SK-N-MC (cell line): Measurements from ENCODE around the gene PACSIN3.
"Not testable (repeated sequence)": the region's sequence is repeated elsewhere in the genome, so short reads cannot be mapped to it uniquely, and the experiment has no call there.

Experiments
- DNase-seq: peaks from one replicate; pipeline ENCODE4 v3.0.0-alpha.2; 2011; ENCODE audit warnings: low read depth, low spot score
- H3K27ac ChIP-seq: fragments of 200-600 bp; sonication (generic); 2 replicates; pipeline ENCODE4 v1.5.1; 2016; ENCODE audit warnings: mixed run types
- H3K36me3 ChIP-seq: fragments of 200-600 bp; sonication (generic); 2 replicates; pipeline ENCODE4 v1.6.1; 2017; ENCODE audit warnings: antibody characterized with exemption, low read length, mixed read lengths; ENCODE audit not compliant: insufficient read depth
- H3K4me3 ChIP-seq: fragments of 200-600 bp; sonication (generic); 2 replicates; pipeline ENCODE4 v1.5.1; 2016
- H3K9ac ChIP-seq: fragments of 200-600 bp; sonication (generic); 2 replicates; pipeline ENCODE4 v1.8.0; 2017; ENCODE audit warnings: mixed run types, mixed read lengths; ENCODE audit not compliant: insufficient read length
- H3K9me3 ChIP-seq: fragments of 200-600 bp; sonication (generic); 2 replicates; pipeline ENCODE4 v1.6.1; 2017; ENCODE audit warnings: low read depth, mild to moderate bottlenecking, antibody characterized with exemption, low read length, moderate library complexity, mixed read lengths
- EZH2 ChIP-seq: fragments of 200-600 bp; sonication (generic); IDR thresholded peaks from one replicate; pipeline ENCODE4 v1.6.1; 2017; ENCODE audit warnings: antibody characterized with exemption
- FOXP2 ChIP-seq: optimal IDR thresholded peaks from 2 replicates; pipeline ENCODE3; 2011; ENCODE audit warnings: mild to moderate bottlenecking, moderate library complexity; ENCODE audit not compliant: insufficient read depth; ENCODE audit errors: extremely low read length, control extremely low read depth
- POLR2AphosphoS5 ChIP-seq: IDR thresholded peaks from 2 replicates; pipeline ENCODE4 v1.6.1; 2012; ENCODE audit warnings: mild to moderate bottlenecking, low read depth, low read length, borderline replicate concordance

The PACSIN3 gene

GRCh38 chr11:47220401-47220821 lies 34.2 kb upstream of the PACSIN3 start:
- no peak for TF ChIP-seq FOXP2
- no peak for TF ChIP-seq POLR2AphosphoS5
- TF ChIP-seq EZH2, result no peak
- Histone ChIP-seq H3K27ac (peak overlapping the region; percentile 14), H3K36me3 (0 out of 2 replicates have a peak, but pooled peaks cover 3% of the 10 kb centered on the region), H3K9ac (peak overlapping the region; percentile 35), H3K9me3 (no peaks in the 10 kb centered on the region), H3K4me3 (no peak overlapping the region)
- no peak for DNase-seq

DNA sequence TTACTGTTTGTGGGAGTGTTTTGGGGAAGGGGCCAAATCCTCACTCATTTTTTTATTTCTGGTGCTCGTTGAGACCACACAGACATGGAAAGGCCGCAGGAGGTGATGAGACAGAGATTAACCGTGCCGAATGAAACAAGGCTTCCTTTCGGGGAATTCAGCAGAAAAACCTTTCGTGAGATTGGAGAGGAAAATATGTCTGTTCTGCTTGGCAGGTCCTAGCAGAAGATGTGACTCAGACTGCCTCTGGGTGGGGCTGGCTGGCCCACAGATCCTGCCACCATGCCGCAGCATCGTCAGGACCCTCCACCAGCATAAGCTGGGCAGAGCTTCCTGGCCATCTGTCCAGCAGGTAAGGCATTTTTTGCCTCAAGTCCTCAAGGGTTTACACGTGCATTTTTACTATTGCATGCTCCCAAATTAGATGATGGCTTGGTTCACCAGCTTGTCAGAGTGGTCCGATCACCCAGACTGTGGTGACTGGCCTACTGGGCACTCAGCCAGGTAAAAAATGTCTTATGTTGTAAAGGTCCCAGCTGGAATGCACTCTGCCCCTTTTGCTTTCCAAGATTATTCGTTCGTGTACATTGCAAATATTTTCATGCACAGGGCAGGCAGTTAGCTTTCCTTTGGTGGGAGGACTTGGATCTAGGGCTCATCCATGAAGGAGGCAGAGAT lies 30.0 kb upstream of the PACSIN3 start:
- no peak for DNase-seq
- Histone ChIP-seq H3K27ac (peak overlapping the region; percentile 85; the same call in 1 of the 2 replicates), H3K4me3 (peak overlapping the region; percentile 93), H3K9me3 (no peaks in the 10 kb centered on the region), H3K36me3 (0 out of 2 replicates have a peak, but pooled peaks cover 3% of the 10 kb centered on the region), H3K9ac (peak overlapping the region; percentile 89)
- TF ChIP-seq EZH2, result no peak
- TF ChIP-seq POLR2AphosphoS5, result no peak
- peak; percentile 16 for TF ChIP-seq FOXP2

- H3K9me3 ChIP-seq, result no peaks in the 10 kb centered on the region
- DNase-seq, result no peak
- peak overlapping the region; percentile 93 for H3K4me3 ChIP-seq
- no peak for TF ChIP-seq POLR2AphosphoS5
- TF ChIP-seq FOXP2, result no peak
- TF ChIP-seq EZH2, result no peak
- peak overlapping the region; percentile 89 for H3K9ac ChIP-seq
- 0 out of 2 replicates have a peak, but pooled peaks cover under 1% of the 10 kb centered on the region for H3K36me3 ChIP-seq
- peak overlapping the region; percentile 85; the same call in 1 of the 2 replicates for H3K27ac ChIP-seq
Measured at GRCh38 chr11:47215366-47215910, 29.2 kb upstream of the PACSIN3 start.

DNA sequence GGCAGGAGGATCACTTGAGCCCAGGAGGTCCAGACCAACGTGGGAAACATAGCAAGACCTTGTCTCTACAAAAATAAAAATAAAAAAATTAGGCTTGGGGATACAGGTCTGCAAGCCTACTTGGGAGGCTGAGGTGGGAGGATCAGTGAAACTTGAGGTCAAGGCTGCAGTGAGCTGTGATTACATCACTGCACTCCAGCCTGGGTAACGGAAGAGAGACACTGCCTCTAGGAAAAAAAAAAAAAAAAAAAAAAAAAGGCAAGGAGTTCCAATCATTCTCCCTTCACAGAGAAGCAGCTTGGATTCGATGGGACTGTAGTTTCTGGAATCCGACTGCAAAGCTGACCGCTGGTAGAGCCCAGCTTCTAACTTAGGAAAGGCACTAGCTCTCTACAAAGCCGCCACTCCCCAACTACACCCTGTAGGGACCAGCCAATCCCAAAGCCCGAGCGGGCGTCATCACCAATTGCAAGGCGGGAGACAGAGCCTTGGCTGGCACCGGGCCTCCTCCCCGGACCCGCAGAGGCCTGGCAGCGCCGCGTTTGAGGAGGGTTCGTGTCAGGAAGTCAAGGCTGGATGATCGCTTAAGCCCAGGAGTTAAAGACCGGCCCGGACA lies 27.8 kb upstream of the PACSIN3 start:
- Histone ChIP-seq H3K4me3 (peak overlapping the region; percentile 93; the same call in 1 of the 2 replicates), H3K27ac (no peak overlapping the region), H3K9me3 (no peaks in the 10 kb centered on the region), H3K9ac (no peak overlapping the region), H3K36me3 (no peaks in the 10 kb centered on the region)
- DNase-seq, result no peak
- TF ChIP-seq FOXP2 (no peak), EZH2 (no peak)

DNA sequence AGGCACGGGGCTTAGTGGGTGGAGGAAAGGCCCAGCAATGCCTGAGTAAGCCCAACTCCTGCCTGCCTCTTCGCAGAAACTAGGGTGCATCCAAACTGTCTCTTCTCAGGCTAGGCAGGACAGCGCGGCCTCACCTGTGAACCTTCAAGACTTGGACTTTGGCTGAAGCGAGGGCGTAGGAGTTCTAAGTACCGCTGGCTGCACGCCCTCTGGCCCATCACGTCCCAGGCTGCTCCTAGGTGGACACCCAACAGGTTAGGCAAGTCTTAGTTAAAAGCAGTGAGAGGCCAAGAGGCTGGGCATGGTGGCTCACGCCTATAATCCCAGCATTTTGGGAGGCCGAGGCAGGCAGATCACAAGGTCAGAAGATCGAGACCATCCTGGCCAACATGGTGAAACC lies 26.7 kb upstream of the PACSIN3 start:
- H3K36me3 ChIP-seq, result no peaks in the 10 kb centered on the region
- no peak for TF ChIP-seq POLR2AphosphoS5
- no peak for TF ChIP-seq EZH2
- no peak for TF ChIP-seq FOXP2
- H3K9me3 ChIP-seq, result no peaks in the 10 kb centered on the region
- no peak for DNase-seq
- no peak overlapping the region for H3K4me3 ChIP-seq
- H3K9ac ChIP-seq, result no peak overlapping the region
- H3K27ac ChIP-seq, result no peak overlapping the region

DNA sequence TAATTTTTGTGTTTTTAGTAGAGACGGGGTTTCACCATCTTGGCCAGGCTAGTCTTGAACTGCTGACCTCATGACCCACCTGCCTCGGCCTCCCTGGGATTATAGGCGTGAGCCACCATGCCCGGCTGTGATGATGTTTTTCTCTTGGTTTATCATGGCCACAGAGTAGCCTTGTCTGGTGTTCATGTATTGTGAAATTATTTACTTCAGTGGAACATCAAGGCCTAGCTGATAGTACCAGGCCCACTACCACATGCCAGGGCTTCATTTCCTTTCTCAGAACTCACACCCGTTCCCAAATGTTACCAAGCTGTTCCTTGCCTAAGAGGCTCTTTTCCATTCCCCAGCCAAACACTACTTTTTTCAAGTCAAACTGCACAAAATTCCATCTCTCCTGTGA lies 22.4 kb upstream of the PACSIN3 start:
- DNase-seq, result no peak
- TF ChIP-seq POLR2AphosphoS5 (no peak), FOXP2 (no peak), EZH2 (no peak)
- H3K9ac ChIP-seq, result no peak overlapping the region
- H3K36me3 ChIP-seq, result no peaks in the 10 kb centered on the region
- H3K9me3 ChIP-seq, result no peaks in the 10 kb centered on the region
- no peak overlapping the region for H3K4me3 ChIP-seq
- no peak overlapping the region for H3K27ac ChIP-seq

DNA sequence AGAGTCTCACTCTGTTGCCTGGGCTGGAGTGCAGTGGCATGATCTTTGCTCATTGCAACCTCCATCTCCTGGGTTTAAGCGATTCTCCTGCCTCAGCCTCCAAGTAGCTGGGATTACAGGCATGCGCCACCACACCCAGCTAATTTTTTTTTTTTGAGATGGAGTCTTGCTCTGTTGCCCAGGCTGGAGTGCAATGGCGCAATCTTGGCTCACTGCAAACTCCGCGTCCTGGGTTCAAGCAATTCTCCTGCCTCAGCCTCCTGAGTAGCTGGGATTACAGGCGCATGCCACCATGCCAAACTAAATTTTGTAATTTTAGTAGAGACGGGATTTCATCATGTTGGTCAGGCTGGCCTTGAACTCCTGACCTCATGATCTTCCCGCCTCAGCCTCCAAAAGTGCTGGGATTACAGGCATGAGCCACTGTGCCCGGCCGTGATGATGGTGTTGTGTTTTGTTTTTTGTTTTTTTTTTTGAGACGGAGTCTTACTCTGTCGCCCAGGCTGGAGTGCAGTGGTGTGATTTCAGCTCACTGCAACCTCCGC lies 21.8 kb upstream of the PACSIN3 start:
- not testable (repeated sequence) for H3K36me3 ChIP-seq, H3K27ac ChIP-seq, H3K4me3 ChIP-seq, DNase-seq, H3K9ac ChIP-seq, H3K9me3 ChIP-seq

DNA sequence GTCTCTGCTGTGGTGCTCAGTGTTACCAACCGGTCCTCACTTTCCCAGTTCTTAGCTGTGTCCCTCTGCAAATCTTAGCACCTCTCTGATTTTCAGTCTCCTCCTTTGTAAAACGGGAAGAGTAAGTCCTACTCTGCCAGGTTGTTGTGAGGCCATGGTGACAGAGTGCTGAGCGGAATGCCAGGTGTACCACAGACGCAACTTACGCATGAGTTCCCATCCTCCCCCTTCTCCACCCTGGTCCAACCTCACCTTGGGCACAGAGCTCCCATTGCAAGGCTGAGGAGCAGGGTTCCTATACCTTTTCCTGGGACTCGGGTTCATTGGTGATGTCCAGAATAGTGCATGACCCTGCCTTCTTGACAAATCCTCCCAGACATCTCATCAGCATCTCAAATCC lies 21.2 kb upstream of the PACSIN3 start:
- H3K9ac ChIP-seq, result no peak overlapping the region
- TF ChIP-seq POLR2AphosphoS5 (no peak), FOXP2 (no peak), EZH2 (no peak)
- no peak for DNase-seq
- no peak overlapping the region for H3K27ac ChIP-seq
- no peaks in the 10 kb centered on the region for H3K36me3 ChIP-seq
- H3K4me3 ChIP-seq, result no peak overlapping the region
- no peaks in the 10 kb centered on the region for H3K9me3 ChIP-seq

DNA sequence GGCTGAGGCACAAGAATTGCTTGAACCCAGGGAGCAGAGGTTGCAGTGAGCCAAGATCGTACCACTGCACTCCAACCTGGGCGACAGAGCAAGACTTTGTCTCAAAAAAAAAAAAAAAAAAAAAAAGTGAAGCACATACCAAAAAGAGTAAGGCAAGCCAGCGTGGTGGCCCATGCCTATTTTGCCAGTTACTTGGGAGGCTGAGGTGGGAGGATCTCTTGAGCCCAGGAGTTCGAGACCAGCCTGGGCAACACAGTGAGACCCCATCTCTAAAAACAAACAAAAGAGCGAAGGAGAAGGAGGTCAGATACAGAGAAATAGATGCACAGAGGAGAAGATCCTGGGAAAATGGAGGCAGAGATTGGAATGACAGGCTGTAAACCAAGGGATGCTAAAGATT lies 20.3 kb upstream of the PACSIN3 start:
- H3K27ac ChIP-seq, H3K9ac ChIP-seq, H3K4me3 ChIP-seq, H3K9me3 ChIP-seq, H3K36me3 ChIP-seq, DNase-seq: not testable (repeated sequence)
